ENCODE data around the gene USP10.

- TF ChIP-seq CTCF (IDR thresholded peaks at IDR 0.05), result no peak
- TF ChIP-seq POLR2A (IDR thresholded peaks at IDR 0.05), result no peak
These were observed 14.6 kb upstream of the USP10 start for GRCh38 chr16:84685210-84685609.
